Activated CD8-positive, alpha-beta memory T cell treated with anti-CD3 and anti-CD28 coated beads, Interleukin-2, amount 50 U/mL, for 24 hours (primary cell): ENCODE data around the gene WDR45B.

Source experiments
- DNase-seq: peaks from one replicate; pipeline ENCODE4 v3.0.0-alpha.2; 2020; ENCODE audit errors: extremely low read depth

WDR45B gene

DNA sequence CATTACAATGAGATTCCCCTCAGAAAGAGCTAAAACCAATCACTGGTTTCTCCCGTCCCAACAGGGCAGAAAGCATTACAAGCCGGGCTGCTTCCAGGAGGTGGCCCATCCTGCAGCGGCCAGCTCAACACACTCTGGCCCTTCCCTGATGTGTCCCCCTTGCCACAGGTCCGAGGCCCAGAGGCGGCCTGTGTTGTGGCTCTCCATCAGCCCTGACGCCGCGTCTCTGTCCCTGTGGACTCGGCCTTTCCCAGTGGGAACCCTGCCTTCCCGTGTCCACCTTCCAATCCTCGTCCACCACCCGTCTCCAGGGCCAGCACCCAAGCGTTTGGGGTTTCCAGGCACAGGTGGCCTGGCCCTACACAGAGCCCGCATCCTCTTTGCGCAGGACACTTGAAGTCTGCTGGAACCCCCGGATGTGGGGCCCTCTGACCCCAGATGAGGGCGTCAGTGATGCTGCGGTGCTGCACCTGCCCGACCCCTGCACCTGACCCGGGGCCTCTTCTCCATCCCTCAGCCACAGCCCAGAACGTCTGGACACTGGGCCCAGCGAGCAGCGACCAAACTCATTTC is 29.2 kb upstream of the WDR45B start:
- DNase-seq = no peak

DNA sequence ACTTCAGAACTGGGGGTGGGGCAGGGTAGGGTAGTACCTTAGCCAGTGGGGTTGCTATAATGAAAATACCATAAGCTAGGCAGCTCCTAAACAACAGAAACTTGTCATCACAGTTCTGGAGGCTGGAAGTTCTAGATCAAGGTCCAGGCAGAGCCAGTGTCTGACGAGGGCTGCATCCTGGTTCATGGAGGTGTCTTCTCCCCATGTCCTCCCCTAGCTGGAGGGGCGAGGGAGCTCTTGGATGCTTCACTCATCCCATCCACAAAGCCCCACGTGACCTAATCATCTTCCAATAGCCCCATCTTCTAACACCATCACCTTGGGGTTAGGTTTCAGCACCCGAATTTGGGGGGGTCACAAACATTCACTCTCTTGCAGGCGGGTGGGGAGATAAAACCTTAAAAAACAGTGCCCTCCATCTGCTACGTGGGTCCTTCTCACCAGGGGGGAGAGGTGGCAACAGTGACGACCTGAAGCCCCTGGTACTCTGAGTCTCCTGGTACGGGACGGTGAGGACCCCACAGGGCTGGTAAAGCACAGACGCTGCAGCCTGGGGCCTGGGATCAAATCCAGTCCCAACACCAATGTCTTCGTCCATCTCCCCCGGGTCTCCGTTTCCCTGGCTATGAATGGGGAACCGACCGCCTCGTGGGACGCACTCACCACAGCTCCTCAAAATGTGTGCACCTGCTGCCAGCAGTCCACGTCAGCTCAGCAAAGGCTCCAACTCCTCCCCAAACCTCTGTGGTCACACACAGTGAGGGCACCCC is 27.4 kb upstream of the WDR45B start:
- DNase-seq = no peak

DNA sequence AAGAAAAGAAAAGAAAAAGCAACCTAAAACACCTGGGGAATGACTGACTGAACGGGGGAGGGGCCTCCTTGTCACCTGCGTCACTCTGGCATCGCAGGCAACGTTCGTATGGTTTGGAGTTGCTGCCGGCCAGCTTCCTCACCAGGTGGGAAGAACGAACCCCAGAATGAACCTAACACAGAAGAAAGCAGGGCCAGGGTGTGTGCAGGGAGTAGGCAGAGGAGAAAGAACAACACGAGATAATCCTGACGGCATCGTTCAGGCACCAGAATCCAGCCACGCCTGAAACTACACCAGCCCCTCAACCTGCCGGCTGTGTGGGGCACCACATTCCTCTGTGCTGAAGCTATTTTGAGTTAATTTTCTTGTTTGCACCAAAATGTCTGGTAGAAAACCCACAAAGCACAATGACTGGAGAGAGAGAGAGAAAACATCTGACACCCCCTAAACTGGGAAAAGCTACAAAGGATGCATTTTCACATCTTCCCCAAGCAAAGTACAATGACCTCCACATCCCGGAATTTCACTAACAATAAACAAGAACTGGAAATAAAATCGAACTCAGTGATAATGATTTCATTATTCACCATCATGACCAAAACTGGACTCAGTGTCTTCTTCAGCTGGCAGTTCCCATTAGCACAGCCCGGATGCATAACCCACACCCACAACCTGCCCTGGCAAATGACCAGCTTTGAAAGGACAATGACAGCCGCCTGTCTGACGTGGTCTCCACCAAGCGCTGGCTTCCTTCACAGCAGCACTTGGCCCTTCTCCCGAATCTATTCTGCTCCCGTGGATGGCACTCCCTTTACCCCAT is 26.6 kb upstream of the WDR45B start:
- no peak for DNase-seq

DNA sequence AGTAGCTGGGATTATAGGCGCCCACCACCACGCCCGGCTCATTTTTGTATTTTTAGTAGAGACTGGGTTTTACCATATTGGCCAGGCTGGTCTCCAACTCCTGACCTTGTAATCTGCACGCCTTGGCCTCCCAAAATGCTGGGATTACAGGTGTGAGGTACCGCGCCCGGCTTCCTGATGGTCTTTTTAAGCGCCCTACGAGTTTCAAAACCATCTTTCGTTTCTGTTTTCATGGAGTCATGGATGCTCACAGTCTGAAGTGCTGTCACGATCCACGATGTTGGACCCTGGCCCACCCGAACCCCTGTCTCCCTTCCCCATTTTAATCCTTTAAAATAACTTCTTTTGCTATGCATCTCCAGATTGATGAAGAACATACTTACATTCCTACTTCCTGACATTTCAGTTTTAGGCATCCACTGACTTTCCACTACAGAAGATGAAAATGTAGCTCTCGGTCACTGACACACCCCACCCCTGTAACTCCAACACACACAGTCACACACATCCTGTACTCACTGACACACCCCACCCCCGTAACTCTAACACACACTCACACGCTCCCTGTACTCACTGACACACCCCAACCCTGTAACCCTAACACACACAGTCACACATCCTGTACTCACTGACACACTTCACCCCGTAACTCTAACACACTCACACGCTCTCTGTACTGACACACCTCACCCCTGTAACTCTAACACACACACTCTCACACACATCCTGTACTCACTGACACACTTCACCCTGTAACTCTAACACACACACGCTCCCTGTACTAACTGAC is 22.6 kb upstream of the WDR45B start:
- no peak for DNase-seq

DNA sequence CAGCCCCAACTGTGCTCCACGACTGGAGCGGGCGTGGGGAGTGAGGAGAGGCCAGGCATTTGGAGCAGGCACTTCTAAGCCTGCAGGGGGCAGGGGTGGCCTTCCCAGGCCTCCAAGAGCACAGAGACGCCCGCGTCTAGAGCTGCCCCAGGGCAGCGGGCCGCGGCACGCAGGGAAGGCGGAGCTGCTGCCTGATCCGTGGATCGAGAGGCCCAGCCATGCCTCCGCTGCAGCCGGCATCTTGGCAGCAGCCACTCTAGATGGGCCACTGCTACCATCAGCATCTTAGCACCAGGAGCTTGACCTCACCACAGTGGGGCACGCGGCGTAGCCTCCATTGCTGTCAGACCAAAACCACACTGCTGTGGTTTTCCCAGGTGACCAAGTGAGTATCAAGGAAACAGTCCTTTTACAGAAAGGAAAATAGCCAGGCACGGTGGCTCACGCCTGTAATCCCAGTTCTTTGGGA is 20.4 kb upstream of the WDR45B start:
- DNase-seq = no peak

DNA sequence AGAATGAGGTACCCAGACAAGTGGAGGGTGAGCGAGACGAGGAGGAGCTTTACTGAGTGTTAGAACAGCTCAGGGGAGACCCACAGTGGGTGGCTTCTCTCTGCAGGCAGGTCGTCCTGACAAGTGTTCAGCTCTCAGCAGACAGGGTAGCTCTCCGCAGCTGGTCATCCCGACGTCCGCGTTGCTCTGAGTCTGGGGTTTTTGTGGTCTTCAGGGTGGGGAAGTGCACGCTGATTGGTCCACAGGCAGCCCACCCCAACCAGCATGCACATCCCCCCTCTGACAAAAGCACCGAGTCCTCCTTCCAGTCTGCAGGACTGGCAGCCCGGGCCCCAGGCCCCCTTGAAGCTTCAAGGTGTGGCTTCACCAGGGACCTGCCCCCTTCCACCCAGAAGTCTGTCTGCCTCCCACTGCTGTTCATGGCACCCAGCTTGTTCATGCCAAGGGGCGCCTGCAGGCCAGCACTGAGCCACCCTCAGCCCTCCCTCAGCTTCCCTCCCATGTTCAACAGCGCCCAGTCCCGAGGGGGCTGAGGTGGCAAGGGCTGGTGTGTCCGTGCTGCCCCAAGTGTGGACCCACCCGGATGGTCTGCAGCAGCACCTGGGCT is 19.9 kb upstream of the WDR45B start:
- DNase-seq = no peak

DNA sequence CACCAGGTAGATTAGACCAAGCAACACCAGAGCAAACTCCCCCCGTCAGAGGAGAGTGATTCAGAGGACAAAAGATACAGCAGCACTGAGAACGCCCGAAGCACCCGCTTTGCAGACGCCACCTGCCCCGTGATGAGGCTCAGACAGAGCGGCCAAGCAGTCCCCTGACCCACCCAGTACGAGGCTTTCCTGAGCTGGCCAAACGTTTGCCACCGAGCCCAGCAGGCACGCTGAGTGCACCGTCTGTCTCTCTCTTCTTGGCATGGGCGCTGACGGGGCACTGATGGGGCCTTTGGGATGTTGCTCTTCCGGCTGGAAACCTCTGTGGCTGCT is 19.4 kb upstream of the WDR45B start:
- no peak for DNase-seq

DNA sequence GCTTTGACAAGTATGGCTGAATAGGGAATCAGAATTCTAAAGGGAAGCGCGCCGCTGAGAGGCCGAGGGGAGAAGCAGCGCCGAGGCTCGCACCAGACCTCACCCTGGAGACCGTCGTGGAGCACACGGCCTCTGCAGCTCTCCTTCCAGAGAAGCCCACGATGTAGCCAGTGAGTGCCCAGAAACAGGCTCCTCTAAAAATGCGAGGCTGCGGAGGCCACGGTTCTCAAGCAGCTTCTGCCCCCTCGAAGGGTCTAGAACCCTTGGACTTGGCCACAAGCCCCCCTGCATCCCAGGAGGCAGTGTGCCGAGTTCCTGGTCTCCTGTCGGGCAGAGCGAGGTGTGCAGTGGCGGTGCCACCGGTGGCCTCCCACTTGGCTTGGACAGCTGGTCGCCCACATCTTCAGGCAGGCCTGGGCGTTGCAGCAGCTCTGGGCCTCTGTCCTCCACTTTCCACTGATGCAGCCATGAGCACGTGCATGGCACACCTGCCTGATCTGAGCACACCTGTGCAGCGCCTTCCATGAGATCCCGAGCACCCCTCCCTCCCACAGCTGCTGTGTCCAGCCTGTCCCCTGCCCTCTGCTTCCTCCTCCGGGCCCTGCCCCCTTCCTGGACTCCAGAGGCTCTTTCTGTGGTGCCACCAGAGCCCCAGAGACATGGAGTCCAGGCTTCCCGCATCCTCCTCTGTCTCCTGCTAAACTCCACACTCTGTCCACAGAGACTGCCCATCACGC is 18.9 kb upstream of the WDR45B start:
- DNase-seq = no peak

DNA sequence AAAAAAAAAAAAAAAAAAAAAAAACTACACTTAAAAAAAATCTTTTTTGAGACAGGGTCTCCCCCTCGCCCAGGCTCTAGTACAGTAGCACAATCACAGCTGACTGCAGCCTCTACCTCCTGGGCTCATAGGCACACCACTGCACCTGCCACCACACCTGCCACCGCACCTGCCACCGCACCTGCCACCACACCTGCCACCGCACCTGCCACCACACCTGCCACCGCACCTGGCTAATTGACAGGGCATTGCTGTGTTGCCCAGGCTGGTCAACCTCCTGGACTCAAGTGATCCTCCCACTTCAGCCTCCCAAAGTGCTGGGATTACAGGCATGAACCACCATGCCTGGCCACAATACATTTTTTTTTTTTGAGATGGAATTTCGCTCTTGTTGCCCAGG is 17.6 kb upstream of the WDR45B start:
- DNase-seq = no peak

DNA sequence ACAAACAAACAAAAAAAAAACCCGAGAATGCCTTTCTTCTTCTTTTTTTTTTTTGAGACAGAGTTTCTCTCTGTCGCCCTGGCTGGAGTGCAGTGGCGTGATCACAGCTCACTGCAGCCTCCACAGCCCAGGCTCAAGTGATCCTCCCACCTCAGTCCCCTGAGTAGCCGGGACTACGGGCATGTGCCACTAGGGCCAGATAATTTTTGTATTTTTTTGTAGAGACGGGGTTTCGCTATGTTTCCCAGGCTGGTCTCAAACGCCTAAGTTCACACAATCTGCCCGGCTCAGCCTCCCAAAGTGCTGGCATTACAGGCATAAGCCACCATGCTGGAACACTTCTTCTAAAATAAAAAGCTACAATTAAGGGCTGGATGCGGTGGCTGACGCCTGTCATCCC is 17.0 kb upstream of the WDR45B start:
- no peak for DNase-seq

DNA sequence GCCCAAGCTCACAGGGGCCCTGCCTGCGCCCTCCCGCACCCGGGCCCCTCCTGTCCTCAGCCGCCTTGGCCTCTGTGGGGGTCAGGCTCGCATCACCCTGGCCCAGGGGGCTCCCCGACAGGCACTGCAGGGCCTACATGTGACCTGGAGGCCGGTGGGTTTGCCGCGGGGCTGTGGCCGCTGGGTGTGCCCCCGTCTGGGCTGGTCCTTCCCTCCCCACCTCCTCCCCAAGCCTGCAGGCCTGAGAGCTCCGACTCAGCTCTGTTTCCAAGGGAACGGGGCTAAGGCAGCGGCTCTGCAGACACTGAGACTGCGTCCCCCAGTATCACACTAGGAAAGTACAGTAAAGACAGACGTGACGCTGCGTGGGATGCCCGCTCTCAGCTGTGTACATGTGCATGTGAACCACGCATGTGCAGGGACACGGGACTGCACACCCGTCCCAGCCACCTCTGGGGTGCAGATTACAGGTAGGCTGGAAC is 16.5 kb upstream of the WDR45B start:
- DNase-seq = no peak

DNA sequence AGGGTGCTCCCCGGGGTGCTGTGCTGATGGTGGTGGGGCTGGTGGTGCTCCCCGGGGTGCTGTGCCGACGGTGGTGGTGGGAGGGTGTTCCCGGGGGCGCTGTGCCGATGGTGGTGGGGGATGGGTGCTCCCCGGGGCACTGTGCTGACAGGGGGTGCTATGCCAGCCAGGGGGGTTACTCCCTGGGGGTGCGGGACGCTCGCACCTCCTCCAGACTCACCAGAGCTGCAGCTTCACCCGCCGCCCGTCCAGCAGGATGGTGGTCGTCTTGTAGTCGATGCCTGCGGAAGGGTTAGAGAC is 16.0 kb upstream of the WDR45B start:
- no peak for DNase-seq

DNA sequence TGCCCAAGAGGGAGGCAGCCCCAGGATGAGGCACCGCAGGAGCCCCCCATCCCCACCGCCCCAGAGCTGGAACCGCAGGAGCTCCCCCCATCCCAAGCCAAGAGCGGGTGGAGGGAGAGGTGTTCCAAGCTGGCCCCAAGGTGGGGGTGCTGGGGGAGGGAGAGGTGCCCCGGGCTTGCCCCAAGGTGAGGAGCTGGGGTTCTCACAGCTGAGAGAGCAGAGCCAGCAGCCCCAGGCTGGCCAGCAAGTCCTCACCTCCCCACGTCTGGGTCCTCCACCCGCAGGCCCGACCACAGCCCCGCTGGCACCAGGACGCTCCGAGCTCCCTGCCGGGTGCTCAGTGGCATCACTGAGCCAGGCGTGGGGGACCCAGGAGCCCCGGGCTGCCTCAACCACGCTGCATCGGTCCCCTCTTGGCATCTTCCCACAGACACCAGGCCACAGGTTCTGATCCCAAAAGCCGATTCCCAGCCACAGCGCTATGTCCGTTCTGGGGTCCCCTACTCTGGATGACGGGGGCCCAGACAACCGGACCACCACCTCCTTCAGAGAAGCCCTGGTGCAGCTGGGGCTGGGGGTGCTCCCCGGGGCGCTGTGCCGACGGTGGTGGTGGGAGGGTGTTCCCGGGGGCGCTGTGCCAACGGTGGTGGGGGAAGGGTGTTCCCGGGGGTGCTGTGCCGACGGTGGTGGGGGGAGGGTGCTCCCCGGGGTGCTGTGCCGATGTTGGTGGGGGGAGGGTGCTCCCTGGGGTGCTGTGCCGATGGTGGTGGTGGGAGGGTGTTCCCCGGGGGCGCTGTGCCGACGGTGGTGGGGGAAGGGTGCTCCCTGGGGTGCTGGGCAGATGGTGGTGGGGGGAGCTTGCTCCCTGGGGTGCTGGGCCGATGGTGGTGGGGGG is 15.4 kb upstream of the WDR45B start:
- no peak for DNase-seq

DNA sequence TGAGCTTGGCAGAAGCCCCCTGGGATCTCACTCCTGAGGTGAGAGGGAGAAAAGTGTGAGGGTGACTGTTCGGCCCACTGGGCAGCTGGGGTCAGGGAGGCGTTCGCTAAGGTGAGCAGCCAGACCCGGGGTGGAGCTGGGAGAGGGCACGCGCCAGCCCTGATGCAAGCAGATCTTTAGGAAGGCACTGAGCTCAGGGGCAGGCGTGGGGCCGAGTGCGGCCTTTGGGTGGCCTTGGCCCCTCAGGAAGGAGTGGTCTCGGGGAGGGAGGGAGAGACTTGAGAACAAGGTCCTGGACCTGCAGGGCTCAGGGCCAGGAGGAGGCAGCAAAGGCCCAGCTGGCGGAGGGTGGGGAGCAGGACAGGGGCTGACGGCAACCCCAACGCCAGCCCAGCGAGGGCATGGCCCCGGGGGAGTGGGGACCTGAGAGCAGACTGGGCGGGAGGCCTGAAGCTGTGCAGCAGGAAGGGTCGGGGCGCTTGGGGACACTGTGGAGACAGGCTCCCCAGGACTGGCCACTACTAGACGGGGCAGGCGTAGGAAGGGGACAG is 14.5 kb upstream of the WDR45B start:
- DNase-seq = no peak

DNA sequence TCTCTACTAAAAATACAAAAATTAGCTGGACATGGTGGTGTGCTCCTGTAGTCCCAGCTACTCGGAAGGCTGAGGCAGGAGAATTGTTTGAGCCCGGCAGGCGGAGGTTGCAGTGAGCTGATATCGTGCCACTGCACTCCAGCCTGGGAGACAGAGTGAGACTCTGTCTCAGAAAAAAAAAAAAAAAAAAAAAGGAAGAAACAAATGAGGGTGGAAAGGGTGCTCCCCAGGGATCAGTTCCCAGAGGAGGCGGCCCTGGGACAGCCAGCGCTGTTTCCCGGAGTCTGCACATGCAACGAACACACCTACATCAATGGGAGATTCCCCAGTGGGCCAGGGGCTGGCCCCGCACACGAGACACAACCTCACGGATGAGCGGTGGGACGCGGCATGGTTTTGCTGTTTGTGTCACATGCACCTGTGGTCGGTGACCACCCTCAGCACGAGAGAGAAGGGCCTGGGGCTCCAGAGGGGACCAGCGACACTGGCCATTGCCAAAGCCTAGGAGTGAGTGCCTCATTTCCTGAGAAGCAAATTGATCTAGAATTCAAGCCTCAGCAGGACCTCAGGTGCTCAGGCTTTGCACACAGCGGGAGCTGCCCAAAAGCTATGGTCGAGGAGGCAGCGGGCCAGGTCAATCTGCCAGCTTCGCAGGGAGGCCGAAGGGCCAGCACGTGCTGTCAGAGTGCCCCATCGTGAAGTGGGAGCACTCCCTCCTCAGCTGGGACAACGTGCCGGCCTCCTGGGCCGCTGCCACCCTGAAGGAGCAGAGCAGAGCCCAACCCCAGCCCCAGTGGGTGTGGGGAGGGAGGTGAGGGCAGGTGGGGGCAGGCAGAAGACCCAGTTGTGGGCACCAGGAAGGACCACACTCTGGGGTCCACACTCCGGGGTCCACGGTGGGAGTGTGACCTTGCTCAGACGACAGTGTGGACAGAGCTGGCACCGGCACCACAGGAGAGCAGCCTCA is 13.8 kb upstream of the WDR45B start:
- DNase-seq = no peak

DNA sequence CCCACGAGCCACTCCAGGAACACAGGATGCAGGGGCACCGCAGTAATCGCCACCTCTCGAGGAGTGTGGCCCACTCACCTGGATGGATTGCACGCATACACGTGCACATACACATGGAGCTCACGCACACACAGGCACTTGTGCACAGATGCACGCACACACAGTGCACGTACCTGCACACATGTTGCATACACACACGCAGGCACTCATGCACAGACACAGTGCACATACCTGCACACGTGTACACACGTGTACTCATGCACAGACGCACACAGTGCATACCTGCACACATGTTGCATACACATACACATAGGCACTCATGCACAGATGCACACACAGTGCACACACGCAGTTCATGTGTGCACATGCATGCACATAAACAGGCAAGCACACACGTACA is 11.6 kb upstream of the WDR45B start:
- DNase-seq = no peak

DNA sequence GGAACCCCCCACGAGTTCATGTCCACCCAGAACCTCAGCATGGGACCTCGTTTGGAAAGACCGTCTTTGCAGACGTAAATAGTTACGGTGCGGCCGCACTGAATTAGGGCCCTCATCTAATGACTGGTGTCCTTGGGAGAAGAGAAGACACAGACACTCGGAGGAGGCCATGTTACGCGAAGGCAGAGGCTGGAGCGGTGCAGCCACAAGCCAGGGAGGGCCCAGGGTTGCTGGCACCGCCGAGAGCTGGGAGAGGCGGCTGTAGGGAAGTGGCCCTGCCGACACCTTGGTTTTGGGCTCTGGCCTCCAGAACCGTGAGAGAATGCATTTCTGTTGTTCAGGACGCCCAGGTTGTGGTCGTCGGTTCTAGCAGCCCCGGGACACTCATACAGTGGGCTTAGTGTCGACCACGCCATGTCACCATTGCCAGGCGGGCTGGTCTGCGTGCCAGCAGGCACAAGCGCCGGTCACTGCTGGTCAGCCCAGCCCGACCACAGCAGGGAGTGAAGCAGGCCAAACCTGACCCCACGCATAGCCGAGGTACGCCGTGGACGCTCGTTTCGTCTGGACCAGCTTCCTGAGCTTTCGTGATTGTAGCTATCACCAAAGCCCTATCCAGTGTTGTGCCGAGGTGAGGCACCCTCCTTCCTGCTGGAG is 10.7 kb upstream of the WDR45B start:
- DNase-seq = no peak

DNA sequence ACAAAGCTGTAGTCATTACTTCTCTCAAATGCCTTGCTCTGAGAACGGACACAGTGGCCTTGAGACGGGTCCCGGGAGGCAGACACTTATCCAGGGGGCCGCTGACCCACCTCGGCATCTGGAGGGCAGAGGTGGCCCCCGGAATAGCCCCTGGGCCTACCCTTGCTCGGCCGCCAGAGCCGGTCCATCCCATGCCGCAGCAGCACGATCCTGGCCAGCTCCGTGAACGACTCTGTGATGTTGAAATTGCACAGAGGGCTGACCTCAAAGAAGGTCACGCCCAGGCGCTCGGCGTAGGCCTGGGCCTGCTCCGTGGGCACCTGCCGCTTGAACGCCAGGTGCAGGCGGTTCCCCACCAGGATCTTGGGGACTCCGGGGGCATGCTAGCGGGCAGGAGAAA is 10.1 kb upstream of the WDR45B start:
- DNase-seq = no peak
